GM19468 (cell line): Measurements from ENCODE around the gene SPATA45.

Experiments
- ATAC-seq: cut with Tn5 transposase; IDR thresholded peaks from one replicate; pipeline ENCODE4 v1.9.1; 2021; ENCODE audit warnings: mild to moderate bottlenecking, moderate library complexity, moderate number of reproducible peaks; ENCODE audit not compliant: unreplicated experiment; ENCODE audit errors: extremely low read depth

SPATA45 gene

DNA sequence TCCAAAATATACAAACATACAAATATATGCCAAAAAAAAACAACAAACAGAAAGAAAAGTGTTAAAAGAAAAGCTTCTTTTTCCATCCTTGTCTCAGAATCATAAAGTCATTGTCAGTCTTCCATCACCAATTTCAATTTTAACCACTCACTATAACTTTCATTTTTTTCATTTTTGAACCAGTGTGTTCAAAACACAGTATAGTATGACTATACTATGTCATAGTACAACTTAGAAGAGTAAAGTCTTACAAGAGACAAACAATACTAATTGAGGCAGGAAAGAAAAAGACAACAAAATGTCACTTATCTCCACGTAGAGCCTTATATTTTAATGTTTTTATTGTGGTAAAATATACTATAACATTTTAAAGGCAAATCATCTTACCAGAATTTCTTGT lies 63.5 kb downstream of the SPATA45 start:
- ATAC-seq = no peak

- peak; percentile 36 for ATAC-seq
Observed at GRCh38 chr1:212782422-212783154, 64.9 kb downstream of the SPATA45 start.

DNA sequence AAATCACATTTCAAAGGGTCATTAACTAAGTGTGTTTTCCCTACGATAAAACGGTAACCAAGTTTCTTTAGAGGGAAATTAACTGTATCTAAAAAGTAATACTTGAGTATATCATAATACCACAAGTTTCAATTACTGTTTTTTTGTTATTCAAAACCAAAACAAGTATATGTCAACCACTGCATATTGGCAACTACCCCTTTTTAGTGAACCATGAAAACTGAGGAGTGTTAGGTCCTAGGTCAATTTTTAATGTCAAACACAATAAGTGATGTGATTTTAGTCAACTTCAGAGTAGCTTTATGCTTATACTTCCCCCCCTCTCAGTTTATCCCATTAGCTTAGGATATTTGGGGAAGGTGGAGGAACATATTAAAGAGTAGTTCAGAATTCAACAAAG lies 66.2 kb downstream of the SPATA45 start:
- no peak for ATAC-seq

DNA sequence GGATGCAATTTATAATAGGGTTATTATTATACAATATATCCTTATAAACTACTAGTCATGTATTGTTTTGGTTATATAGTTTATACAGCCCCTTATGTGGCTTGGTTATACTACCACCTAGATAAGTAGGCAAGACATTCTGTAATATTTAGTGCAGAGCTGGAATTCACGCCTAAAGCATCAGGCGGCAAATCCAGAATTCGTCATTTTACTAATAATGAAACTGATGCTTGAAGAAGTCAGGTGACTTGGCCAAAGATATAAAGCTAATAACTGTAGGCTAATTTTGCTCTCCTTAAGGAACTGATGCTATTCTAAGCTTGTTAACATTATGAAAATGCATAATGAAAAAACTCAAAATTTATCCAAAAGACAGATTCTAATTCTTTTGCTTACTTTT lies 66.7 kb downstream of the SPATA45 start:
- no peak for ATAC-seq
